ENCODE data around the gene TLE4.
A peak's percentile ranks its signal among the peaks of the same experiment; 100 is the strongest.

TLE4 gene

DNA sequence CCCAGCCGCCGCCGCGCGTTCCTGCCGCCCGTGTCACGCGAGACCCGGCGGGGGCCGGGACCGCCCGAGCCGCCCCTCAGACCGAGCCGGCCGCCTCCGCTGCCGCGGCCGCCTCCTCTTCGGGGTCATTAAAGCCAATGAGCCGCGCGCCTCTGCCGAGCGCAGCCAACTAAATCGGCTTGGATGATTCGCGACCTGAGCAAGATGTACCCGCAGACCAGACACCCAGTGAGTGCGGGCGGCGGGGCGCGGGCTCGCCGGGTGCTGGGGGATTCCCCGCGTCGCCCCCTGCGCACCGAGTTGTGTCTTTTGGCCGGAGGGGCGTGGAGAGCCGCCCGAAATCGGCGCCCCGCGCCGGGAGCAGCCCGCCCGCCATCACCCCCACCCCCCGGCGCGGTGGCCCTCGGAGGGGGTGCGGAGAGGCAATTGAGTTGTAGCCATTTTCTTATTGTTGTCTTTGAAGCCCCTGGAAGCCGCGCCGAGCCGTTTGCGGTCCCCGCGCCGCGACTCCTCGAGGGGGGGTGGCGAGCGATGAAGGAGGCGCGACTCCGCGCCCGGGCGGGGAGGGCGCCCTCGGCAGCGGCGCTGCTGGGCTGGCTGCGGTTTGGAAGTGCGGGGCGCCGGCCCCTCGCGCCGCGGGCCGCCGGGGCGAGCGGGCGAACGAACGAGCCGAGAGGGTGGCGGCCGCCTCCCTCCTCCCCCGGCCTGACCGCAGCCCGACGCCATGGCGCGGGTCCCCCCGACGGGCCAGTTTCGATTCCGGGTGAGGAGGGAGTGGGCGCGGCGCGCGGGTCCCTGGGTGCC lies 1.0 kb downstream of the TLE4 start:
- peaks cover 13% of the 10 kb centered on the region for H3K4me1 ChIP-seq (ENCODE audit: control insufficient read depth, insufficient read depth, low read length)
- H3K36me3 ChIP-seq (ENCODE audit: control insufficient read depth, insufficient read depth, low read length, severe bottlenecking) = no peaks in the 10 kb centered on the region
- peak; percentile 69 for DNase-seq (ENCODE audit: low read depth)
- no peaks in the 10 kb centered on the region for H3K9me3 ChIP-seq (ENCODE audit: control insufficient read depth, low read length)
- peak overlapping the region; percentile 90 for H3K9ac ChIP-seq (ENCODE audit: low read length)
- H3K4me3 ChIP-seq (ENCODE audit: low read length) = peak overlapping the region; percentile 94
- H3K27me3 ChIP-seq (replicated peaks; ENCODE audit: control insufficient read depth, insufficient read depth, low read length) = no peaks in the 10 kb centered on the region

DNA sequence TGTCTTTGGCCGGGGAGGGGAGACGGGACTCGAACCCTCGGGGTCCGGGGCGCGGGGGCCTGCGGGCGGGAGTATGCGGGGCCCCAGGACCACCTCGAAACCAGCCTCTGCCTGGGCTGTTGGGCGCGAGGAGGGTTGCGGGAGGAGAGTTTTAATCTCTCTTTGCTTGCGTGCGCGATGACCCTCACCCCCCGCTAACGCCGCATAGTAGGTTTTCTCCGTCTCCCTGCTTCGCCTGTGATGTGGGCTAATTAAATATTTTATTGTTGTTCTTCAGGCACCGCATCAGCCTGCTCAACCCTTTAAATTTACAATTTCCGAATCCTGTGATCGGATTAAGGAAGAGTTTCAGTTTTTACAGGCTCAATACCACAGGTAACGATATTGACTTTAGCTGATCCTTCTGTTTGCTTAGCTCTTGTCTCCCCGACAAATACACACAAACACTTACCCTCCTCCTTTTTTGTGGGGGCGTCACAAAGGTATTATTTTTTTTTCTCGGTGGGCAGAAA lies 1.7 kb downstream of the TLE4 start:
- Histone ChIP-seq H3K36me3 (ENCODE audit: control insufficient read depth, insufficient read depth, low read length, severe bottlenecking) (no peaks in the 10 kb centered on the region), H3K9ac (ENCODE audit: low read length) (peak overlapping the region; percentile 90), H3K9me3 (ENCODE audit: control insufficient read depth, low read length) (no peaks in the 10 kb centered on the region), H3K27me3 (replicated peaks; ENCODE audit: control insufficient read depth, insufficient read depth, low read length) (no peaks in the 10 kb centered on the region), H3K4me3 (ENCODE audit: low read length) (peak overlapping the region; percentile 94), H3K4me1 (ENCODE audit: control insufficient read depth, insufficient read depth, low read length) (peaks cover 13% of the 10 kb centered on the region)
- DNase-seq (ENCODE audit: low read depth) = no peak

DNA sequence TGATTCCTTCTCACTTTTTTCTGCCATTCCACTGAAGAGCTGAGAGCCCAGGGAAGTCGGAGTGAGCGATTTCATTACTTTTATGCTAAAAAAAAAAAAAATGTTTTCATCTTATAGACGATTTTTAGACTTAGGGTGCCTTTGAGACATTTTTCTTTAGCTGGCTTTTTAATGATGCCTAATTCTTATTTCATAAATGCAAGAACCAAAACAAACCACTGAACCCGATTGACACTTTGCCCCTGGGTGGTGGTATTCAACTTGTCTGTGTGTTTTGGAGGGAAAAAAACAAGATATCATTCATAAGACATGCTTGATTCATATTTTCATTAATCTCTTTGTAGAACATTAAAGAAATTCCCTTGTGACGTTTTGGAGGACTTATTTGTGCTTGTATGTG lies 2.4 kb downstream of the TLE4 start:
- no peaks in the 10 kb centered on the region for H3K9me3 ChIP-seq (ENCODE audit: control insufficient read depth, low read length)

DNA sequence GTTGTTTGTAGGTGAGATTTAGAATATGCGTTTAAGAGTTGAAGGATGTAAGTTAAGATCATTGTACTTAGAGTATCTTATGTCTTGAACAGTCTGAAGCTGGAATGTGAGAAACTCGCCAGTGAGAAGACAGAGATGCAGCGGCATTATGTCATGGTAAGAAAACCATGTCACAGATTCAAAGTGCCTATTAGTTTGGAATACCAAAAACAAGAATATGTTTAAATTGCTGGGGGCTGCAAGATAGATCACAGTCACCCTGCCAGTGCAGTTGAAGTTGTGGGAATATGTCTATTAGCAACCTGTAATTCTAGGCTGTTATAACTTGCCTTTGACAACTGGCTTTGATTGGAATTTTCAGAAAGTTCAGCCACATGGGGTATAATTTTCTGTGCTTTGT lies 3.0 kb downstream of the TLE4 start:
- no peaks in the 10 kb centered on the region for H3K9me3 ChIP-seq (ENCODE audit: control insufficient read depth, low read length)
- peaks cover 13% of the 10 kb centered on the region for H3K4me1 ChIP-seq (ENCODE audit: control insufficient read depth, insufficient read depth, low read length)
- H3K4me3 ChIP-seq (ENCODE audit: low read length) = peak overlapping the region; percentile 94
- H3K27me3 ChIP-seq (replicated peaks; ENCODE audit: control insufficient read depth, insufficient read depth, low read length) = no peaks in the 10 kb centered on the region
- peak; percentile 62 for DNase-seq (ENCODE audit: low read depth)
- H3K9ac ChIP-seq (ENCODE audit: low read length) = no peak overlapping the region
- H3K36me3 ChIP-seq (ENCODE audit: control insufficient read depth, insufficient read depth, low read length, severe bottlenecking) = no peaks in the 10 kb centered on the region

More for the DNA sequence above, 2.4 kb downstream of the TLE4 start:
- peak; percentile 25 for DNase-seq (ENCODE audit: low read depth)
- peaks cover 13% of the 10 kb centered on the region for H3K4me1 ChIP-seq (ENCODE audit: control insufficient read depth, insufficient read depth, low read length)
- peak overlapping the region; percentile 90 for H3K9ac ChIP-seq (ENCODE audit: low read length)
- no peaks in the 10 kb centered on the region for H3K36me3 ChIP-seq (ENCODE audit: control insufficient read depth, insufficient read depth, low read length, severe bottlenecking)
- H3K4me3 ChIP-seq (ENCODE audit: low read length) = peak overlapping the region; percentile 94
- no peaks in the 10 kb centered on the region for H3K27me3 ChIP-seq (replicated peaks; ENCODE audit: control insufficient read depth, insufficient read depth, low read length)

DNA sequence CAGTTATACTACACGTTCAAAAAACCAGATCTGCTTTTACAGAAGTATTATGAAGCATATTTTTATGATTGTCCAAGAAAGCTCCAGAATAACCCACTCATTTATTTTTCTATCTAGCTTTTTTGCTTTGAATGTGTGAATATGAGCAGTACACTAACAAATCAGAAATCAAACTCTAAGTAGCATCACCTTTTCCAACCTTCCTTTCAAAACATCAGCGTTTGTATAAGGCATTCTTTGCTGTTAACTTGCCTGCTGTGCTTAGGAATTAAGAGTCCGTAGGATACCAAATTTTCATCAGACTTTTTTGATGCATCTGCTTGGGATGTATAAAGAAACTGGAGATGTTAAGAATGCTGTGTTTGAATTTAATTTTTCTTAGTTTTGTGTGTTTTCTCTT lies 3.8 kb downstream of the TLE4 start:
- Histone ChIP-seq H3K9me3 (ENCODE audit: control insufficient read depth, low read length) (no peaks in the 10 kb centered on the region), H3K27me3 (replicated peaks; ENCODE audit: control insufficient read depth, insufficient read depth, low read length) (no peaks in the 10 kb centered on the region), H3K9ac (ENCODE audit: low read length) (no peak overlapping the region), H3K4me1 (ENCODE audit: control insufficient read depth, insufficient read depth, low read length) (peaks cover 7% of the 10 kb centered on the region), H3K4me3 (ENCODE audit: low read length) (no peak overlapping the region), H3K36me3 (ENCODE audit: control insufficient read depth, insufficient read depth, low read length, severe bottlenecking) (no peaks in the 10 kb centered on the region)
- DNase-seq (ENCODE audit: low read depth) = peak; percentile 12

DNA sequence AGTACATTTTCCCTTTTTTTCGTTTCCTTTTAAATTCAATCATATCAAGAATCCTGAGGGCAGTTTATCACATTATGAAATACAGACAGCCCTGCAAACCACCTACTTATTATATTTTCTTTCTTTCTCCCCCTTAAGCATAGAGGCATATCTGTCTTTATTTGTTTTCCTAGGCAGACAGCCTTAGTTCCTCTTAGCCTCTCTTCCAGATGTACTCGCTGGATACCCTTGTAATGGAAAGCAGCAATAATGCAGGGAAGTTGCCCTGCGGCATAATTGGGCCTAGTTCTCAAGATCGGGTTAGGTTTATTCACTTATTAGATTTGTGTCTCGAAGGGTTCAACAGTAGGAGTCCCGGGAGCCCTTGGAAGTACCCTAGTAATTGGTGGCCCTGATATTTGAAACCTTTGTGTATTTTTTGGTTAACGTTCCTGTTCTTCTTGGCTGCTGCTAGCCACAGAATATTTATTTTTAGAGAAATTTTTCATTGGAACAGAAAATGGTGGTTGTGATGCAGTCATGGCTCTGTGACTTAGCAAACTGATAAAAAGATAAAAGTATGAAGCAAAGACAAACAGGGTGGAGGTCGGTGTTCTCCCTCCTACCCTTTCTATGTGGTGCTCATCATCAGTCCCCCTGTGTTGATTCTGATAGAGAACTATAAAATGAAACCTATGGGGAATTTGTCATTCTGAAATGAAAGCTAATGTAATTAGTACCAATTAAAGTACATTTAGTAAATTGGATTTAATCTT lies 6.4 kb downstream of the TLE4 start:
- no peak overlapping the region for H3K4me3 ChIP-seq (ENCODE audit: low read length)
- no peaks in the 10 kb centered on the region for H3K36me3 ChIP-seq (ENCODE audit: control insufficient read depth, insufficient read depth, low read length, severe bottlenecking)
- peaks cover 20% of the 10 kb centered on the region for H3K4me1 ChIP-seq (ENCODE audit: control insufficient read depth, insufficient read depth, low read length)
- no peaks in the 10 kb centered on the region for H3K9me3 ChIP-seq (ENCODE audit: control insufficient read depth, low read length)
- DNase-seq (ENCODE audit: low read depth) = peak; percentile 89
- H3K9ac ChIP-seq (ENCODE audit: low read length) = no peak overlapping the region
- H3K27me3 ChIP-seq (replicated peaks; ENCODE audit: control insufficient read depth, insufficient read depth, low read length) = no peaks in the 10 kb centered on the region

DNA sequence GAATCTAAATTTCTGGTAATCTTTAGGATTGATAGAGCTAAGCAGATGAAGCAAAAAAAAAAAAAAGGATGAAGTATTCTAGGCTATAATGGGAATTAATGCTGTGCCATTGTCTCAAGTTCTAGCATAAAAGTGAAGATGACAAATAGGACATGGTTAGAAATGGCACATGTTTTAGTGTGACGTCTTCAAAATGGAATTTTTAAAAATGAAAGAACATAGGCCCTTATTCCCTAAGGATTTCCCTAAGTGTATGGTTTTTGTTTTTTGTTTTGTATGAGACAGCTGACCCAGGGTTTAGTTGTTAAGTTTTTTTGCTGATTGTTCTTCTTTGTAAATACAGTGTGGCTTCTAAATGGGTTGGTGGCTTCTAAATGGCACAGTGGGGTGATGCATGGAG lies 7.1 kb downstream of the TLE4 start:
- peak; percentile 29 for DNase-seq (ENCODE audit: low read depth)
- Histone ChIP-seq H3K4me3 (ENCODE audit: low read length) (no peak overlapping the region), H3K4me1 (ENCODE audit: control insufficient read depth, insufficient read depth, low read length) (peaks cover 20% of the 10 kb centered on the region)

DNA sequence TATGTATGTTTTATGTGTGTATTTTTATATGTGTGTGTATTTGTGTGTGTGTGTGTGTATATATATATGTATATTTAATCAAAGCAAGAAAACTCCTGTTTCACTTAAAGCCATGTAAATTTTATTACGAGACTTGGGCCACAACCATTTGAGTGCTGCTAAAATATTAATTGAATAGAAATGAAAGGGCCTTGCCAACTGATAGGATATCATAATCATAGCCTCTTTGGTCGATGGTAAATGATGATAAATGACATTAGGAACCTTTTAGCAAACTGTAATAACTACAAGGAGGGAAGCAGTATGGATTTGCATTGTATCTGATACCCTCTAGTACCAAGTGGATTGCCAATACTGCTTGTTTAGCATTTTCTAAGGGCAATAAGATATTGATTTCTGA lies 7.9 kb downstream of the TLE4 start:
- H3K4me1 ChIP-seq (ENCODE audit: control insufficient read depth, insufficient read depth, low read length) = peaks cover 15% of the 10 kb centered on the region

More for the DNA sequence above, 7.1 kb downstream of the TLE4 start:
- Histone ChIP-seq H3K9me3 (ENCODE audit: control insufficient read depth, low read length) (no peaks in the 10 kb centered on the region), H3K9ac (ENCODE audit: low read length) (no peak overlapping the region), H3K27me3 (replicated peaks; ENCODE audit: control insufficient read depth, insufficient read depth, low read length) (no peaks in the 10 kb centered on the region), H3K36me3 (ENCODE audit: control insufficient read depth, insufficient read depth, low read length, severe bottlenecking) (no peaks in the 10 kb centered on the region)

DNA sequence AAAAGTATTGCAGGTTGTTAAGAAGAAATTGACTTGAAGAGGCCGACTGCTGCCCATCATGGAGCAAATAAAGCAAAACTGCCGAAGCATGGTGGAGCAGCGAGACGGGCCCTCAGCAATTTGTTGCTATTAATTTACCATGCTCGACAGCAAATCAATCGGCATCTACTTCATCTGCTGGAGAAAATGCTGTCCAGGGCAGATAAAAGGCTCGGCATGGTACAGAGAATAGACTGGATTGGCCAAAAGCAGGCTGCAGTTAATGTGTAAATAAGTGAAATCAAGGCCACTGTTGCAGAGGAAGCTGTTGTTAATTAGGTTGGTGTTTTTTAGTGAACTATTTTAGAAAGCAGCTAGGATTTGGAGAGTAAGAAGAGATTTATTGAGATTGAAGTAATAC lies 8.3 kb downstream of the TLE4 start:
- Histone ChIP-seq H3K4me1 (ENCODE audit: control insufficient read depth, insufficient read depth, low read length) (peaks cover 13% of the 10 kb centered on the region), H3K36me3 (ENCODE audit: control insufficient read depth, insufficient read depth, low read length, severe bottlenecking) (no peaks in the 10 kb centered on the region), H3K9ac (ENCODE audit: low read length) (no peak overlapping the region), H3K4me3 (ENCODE audit: low read length) (no peak overlapping the region), H3K9me3 (ENCODE audit: control insufficient read depth, low read length) (no peaks in the 10 kb centered on the region), H3K27me3 (replicated peaks; ENCODE audit: control insufficient read depth, insufficient read depth, low read length) (no peaks in the 10 kb centered on the region)
- no peak for DNase-seq (ENCODE audit: low read depth)

More for the DNA sequence above, 7.9 kb downstream of the TLE4 start:
- DNase-seq (ENCODE audit: low read depth) = no peak
- Histone ChIP-seq H3K36me3 (ENCODE audit: control insufficient read depth, insufficient read depth, low read length, severe bottlenecking) (no peaks in the 10 kb centered on the region), H3K9ac (ENCODE audit: low read length) (no peak overlapping the region), H3K27me3 (replicated peaks; ENCODE audit: control insufficient read depth, insufficient read depth, low read length) (no peaks in the 10 kb centered on the region), H3K9me3 (ENCODE audit: control insufficient read depth, low read length) (no peaks in the 10 kb centered on the region), H3K4me3 (ENCODE audit: low read length) (no peak overlapping the region)

DNA sequence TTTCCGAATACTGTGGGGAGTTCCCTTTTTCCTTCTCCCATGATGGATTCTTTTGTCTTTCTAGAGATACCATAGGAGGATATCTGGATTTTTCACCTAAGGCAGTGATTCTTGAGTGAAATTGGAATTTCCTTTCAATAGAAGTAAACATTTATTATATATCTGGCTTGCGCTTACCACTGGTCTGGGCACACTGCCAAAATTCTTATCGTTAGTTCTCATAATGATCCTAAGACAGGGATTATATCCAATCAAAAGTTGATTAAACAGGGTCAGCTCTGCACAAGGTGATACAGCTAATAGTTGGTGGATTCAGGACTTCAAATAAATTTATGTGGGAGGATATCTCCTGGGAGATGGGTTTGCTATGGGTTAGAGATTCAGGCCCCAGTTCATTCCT lies 9.6 kb downstream of the TLE4 start:
- H3K4me3 ChIP-seq (ENCODE audit: low read length) = peak overlapping the region; percentile 54
- peaks cover 13% of the 10 kb centered on the region for H3K4me1 ChIP-seq (ENCODE audit: control insufficient read depth, insufficient read depth, low read length)
- H3K27me3 ChIP-seq (replicated peaks; ENCODE audit: control insufficient read depth, insufficient read depth, low read length) = no peaks in the 10 kb centered on the region

DNA sequence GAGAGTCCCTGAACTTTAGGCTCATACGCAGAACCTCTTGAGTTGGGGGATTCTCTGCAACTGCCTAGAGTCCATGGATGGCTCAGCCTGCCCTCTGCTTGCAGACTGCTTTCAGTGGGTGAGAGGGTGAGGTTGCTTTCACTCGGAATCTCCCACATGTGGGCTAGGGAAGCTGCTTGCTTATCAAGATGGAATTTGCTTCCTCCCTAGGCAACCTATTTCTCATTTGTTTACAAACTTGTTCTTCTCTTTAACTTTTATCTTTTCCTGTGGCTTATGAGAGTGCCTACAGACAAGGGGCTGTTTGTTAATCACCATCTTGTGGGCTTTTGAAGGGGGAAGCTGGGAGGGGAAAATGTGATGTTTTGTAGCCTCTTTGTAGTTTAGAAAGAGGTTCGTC lies 10.0 kb downstream of the TLE4 start:
- H3K27me3 ChIP-seq (replicated peaks; ENCODE audit: control insufficient read depth, insufficient read depth, low read length) = no peaks in the 10 kb centered on the region
- H3K4me3 ChIP-seq (ENCODE audit: low read length) = peak overlapping the region; percentile 54
- peaks cover 13% of the 10 kb centered on the region for H3K4me1 ChIP-seq (ENCODE audit: control insufficient read depth, insufficient read depth, low read length)
- DNase-seq (ENCODE audit: low read depth) = peak; percentile 84
- no peaks in the 10 kb centered on the region for H3K9me3 ChIP-seq (ENCODE audit: control insufficient read depth, low read length)
- H3K9ac ChIP-seq (ENCODE audit: low read length) = peak overlapping the region; percentile 52
- H3K36me3 ChIP-seq (ENCODE audit: control insufficient read depth, insufficient read depth, low read length, severe bottlenecking) = no peaks in the 10 kb centered on the region

More for the DNA sequence above, 9.6 kb downstream of the TLE4 start:
- DNase-seq (ENCODE audit: low read depth) = peak; percentile 63
- no peak overlapping the region for H3K9ac ChIP-seq (ENCODE audit: low read length)
- no peaks in the 10 kb centered on the region for H3K36me3 ChIP-seq (ENCODE audit: control insufficient read depth, insufficient read depth, low read length, severe bottlenecking)
- no peaks in the 10 kb centered on the region for H3K9me3 ChIP-seq (ENCODE audit: control insufficient read depth, low read length)

All from adipocyte (in vitro differentiated cells).